Liver (tissue), 9 donors: ENCODE measurements around the gene PYGB. TPM values are rescaled to one million over a fixed set of nuclear protein-coding genes. Genes with fewer than 3 reads are reported as not detected.

Experiments
- DNase-seq: peaks from one replicate; pipeline ENCODE4 v3.0.0-alpha.2; 2017; ENCODE audit warnings: low spot score
- H3K27ac ChIP-seq, 2 donors: one replicate each; pipeline ENCODE4 v1.7.0; 2013; ENCODE audit warnings: inconsistent platforms in 2 of 2, low read length in 2 of 2, control low read depth in 1 of 2, low read depth in 1 of 2, mild to moderate bottlenecking in 1 of 2
- H3K27me3 ChIP-seq, 4 donors: one replicate each; pipeline versions ENCODE4 v1.6.1 to v1.7.0; 2013; ENCODE audit warnings: low read length in 3 of 4, inconsistent platforms in 1 of 4, mild to moderate bottlenecking in 1 of 4, moderate library complexity in 1 of 4; ENCODE audit not compliant: control insufficient read depth in 4 of 4, insufficient read depth in 4 of 4
- H3K36me3 ChIP-seq, 4 donors: one replicate each; pipeline versions ENCODE4 v1.6.1 to v1.7.0; 2013; ENCODE audit warnings: low read length in 3 of 4, mild to moderate bottlenecking in 3 of 4, low read depth in 1 of 4, moderate library complexity in 1 of 4; ENCODE audit not compliant: control insufficient read depth in 4 of 4, insufficient read depth in 3 of 4
- H3K4me1 ChIP-seq, 4 donors: one replicate each; pipeline versions ENCODE4 v1.6.1 to v1.7.0; 2013; ENCODE audit warnings: low read length in 3 of 4, mild to moderate bottlenecking in 3 of 4, moderate library complexity in 1 of 4; ENCODE audit not compliant: control insufficient read depth in 4 of 4, insufficient read depth in 4 of 4
- H3K4me3 ChIP-seq, 3 donors: one replicate each; pipeline versions ENCODE4 v1.6.1 to v1.7.0; 2013; ENCODE audit warnings: low read length in 3 of 3, control low read depth in 1 of 3, low read depth in 1 of 3, mild to moderate bottlenecking in 1 of 3
- H3K9ac ChIP-seq, 2 donors: one replicate each; pipeline ENCODE4 v1.7.0; 2013; ENCODE audit warnings: low read length in 2 of 2, mild to moderate bottlenecking in 2 of 2, moderate library complexity in 2 of 2, control low read depth in 1 of 2, low read depth in 1 of 2
- H3K9me3 ChIP-seq, 4 donors: one replicate each; pipeline versions ENCODE4 v1.6.1 to v1.7.0; 2013; ENCODE audit warnings: low read length in 3 of 4; ENCODE audit not compliant: control insufficient read depth in 4 of 4
- EGR1 ChIP-seq, 2 donors: IDR thresholded peaks; 2 replicates each; pipeline ENCODE4 v1.6.1; 2016 to 2018; ENCODE audit warnings: antibody characterized with exemption in 2 of 2, low read depth in 2 of 2
- FOXA1 ChIP-seq: IDR thresholded peaks from 2 replicates; pipeline ENCODE4 v1.6.1; 2016; ENCODE audit warnings: antibody characterized with exemption
- HNF4A ChIP-seq, 2 donors: conservative IDR thresholded peaks; 2 replicates each; pipeline ENCODE4 v1.6.1; 2016; ENCODE audit warnings: antibody characterized with exemption in 2 of 2, mild to moderate bottlenecking in 2 of 2
- HNF4G ChIP-seq: IDR thresholded peaks from 2 replicates; pipeline ENCODE4 v1.6.1; 2016; ENCODE audit warnings: antibody characterized with exemption
- RAD21 ChIP-seq, 2 donors: IDR thresholded peaks; 2 replicates each; pipeline ENCODE4 v1.6.1; 2016; ENCODE audit warnings: antibody characterized with exemption in 2 of 2, mild to moderate bottlenecking in 2 of 2
- REST ChIP-seq: IDR thresholded peaks from 2 replicates; pipeline ENCODE4 v1.6.1; 2016; ENCODE audit warnings: antibody characterized with exemption, mild to moderate bottlenecking
- TAF1 ChIP-seq: conservative IDR thresholded peaks from 2 replicates; pipeline ENCODE4 v1.6.1; 2016; ENCODE audit warnings: antibody characterized with exemption, mild to moderate bottlenecking
- WGBS: extraction: QIAGEN DNeasy Blood & Tissue Kit; methylation state at CpG from one replicate; pipeline ENCODE4 v1.1.7; 2013; 5-methylcytosine and 5-hydroxymethylcytosine counted together
- polyA plus RNA-seq, 2 donors: library from polyadenylated mRNA; stranded (reverse) in 1 of 2; unstranded in 1 of 2; fragments of 200-250 nt in 1 of 2; fragments of >200 nt in 1 of 2; fragmentation: Nextera tagmentation in 1 of 2; extraction: Ambion mirVana in 1 of 2; gene quantifications; one replicate each; pipeline versions ENCODE4 v1.2.1 to v1.2.3, GENCODE V29; 2013 to 2015
- total RNA-seq, 2 donors: library from RNA; depleted of rRNA; stranded (reverse); fragments of >200 nt; gene quantifications; one replicate each; pipeline ENCODE4 v1.2.3, GENCODE V29; 2014
- TF ChIP-seq, protein P1 (sequence below): IDR thresholded peaks from 2 replicates; pipeline ENCODE4 v1.6.1; 2016; ENCODE audit warnings: antibody characterized with exemption
- donor health status: healthy.
- donor health status: healthy.
- donor health status: healthy.
- donor health status: healthy.
- donor health status: healthy.

PYGB gene
- total and polyA plus RNA-seq, 4 donors, result 3.6 to 11.7 (median 9.8) TPM

DNA sequence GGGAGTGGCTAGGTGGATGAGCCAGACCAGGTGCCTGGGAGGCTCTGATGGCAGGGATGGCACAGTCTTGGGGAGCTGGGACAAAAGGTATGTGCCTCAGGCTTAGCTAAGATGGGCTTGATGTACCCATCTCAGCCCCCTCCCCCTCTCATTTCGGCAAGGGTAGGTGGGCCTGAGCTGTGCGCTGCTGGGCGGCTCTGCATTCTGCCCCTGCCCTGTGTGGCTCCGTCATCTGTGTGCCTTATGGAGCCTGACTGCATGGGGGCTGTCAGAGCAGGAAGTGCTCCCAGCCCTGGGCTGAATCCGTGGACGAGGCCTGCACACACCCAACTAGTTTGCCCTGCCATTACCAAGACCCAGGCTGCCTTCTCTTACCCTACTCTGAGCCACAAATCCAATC, 54.7 kb downstream of the PYGB start:
- H3K27ac ChIP-seq, result no peak overlapping the region
- no peak for TF ChIP-seq RAD21 (IDR thresholded peaks at IDR 0.05)
- no peak for TF ChIP-seq HNF4A (conservative IDR thresholded peaks at IDR 0.05)
- no peaks in the 10 kb centered on the region for H3K9me3 ChIP-seq
- peaks cover 0 to 3% (median 2%) of the 10 kb centered on the region in 4 donors for H3K4me1 ChIP-seq
- H3K36me3 ChIP-seq, result peaks cover 0 to 12% (median 5%) of the 10 kb centered on the region in 4 donors
- H3K27me3 ChIP-seq, result no peaks in the 10 kb centered on the region
- DNase-seq, result no peak
- no peak overlapping the region for H3K9ac ChIP-seq
- WGBS, result 96% methylated on average over 6 of the region's 6 CpGs
- no peak overlapping the region for H3K4me3 ChIP-seq

GRCh38 chr20:25303292-25304024, 55.6 kb downstream of the PYGB start:
- no peaks in the 10 kb centered on the region for H3K27me3 ChIP-seq
- TF ChIP-seq REST (no peak), HNF4A (conservative IDR thresholded peaks at IDR 0.05) (no peak), FOXA1 (no peak), TAF1 (no peak)
- H3K9me3 ChIP-seq, result no peaks in the 10 kb centered on the region
- no peak for DNase-seq
- no peak overlapping the region for H3K4me3 ChIP-seq
- peaks cover 2 to 5% (median 4%) of the 10 kb centered on the region in 4 donors for H3K4me1 ChIP-seq
- 96% methylated on average over 12 of the region's 12 CpGs for WGBS
- no peak overlapping the region for H3K9ac ChIP-seq
- H3K36me3 ChIP-seq, result peaks cover 0 to 12% (median 5%) of the 10 kb centered on the region in 4 donors
- H3K27ac ChIP-seq, result no peak overlapping the region

GRCh38 chr20:25304025-25304549, 56.2 kb downstream of the PYGB start:
- TF ChIP-seq HNF4G (no peak), EGR1 (IDR thresholded peaks at IDR 0.05; ENCODE audit: low read depth in 2 of 2) (no peak), REST (no peak)
- TF ChIP-seq, protein P1, sequence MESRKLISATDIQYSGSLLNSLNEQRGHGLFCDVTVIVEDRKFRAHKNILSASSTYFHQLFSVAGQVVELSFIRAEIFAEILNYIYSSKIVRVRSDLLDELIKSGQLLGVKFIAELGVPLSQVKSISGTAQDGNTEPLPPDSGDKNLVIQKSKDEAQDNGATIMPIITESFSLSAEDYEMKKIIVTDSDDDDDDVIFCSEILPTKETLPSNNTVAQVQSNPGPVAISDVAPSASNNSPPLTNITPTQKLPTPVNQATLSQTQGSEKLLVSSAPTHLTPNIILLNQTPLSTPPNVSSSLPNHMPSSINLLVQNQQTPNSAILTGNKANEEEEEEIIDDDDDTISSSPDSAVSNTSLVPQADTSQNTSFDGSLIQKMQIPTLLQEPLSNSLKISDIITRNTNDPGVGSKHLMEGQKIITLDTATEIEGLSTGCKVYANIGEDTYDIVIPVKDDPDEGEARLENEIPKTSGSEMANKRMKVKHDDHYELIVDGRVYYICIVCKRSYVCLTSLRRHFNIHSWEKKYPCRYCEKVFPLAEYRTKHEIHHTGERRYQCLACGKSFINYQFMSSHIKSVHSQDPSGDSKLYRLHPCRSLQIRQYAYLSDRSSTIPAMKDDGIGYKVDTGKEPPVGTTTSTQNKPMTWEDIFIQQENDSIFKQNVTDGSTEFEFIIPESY, result no peak
- H3K36me3 ChIP-seq, result peaks cover 0 to 12% (median 5%) of the 10 kb centered on the region in 4 donors
- H3K4me3 ChIP-seq, result no peak overlapping the region
- H3K27ac ChIP-seq, result no peak overlapping the region
- H3K4me1 ChIP-seq, result peaks cover 2 to 5% (median 4%) of the 10 kb centered on the region in 4 donors
- H3K9ac ChIP-seq, result no peak overlapping the region
- WGBS, result 95% methylated on average over 11 of the region's 11 CpGs
- DNase-seq, result no peak
- H3K27me3 ChIP-seq, result no peaks in the 10 kb centered on the region
- H3K9me3 ChIP-seq, result no peaks in the 10 kb centered on the region
